GM21717 (cell line): ENCODE data around the gene SEMA3C.
"Not testable (repeated sequence)": the region's sequence is repeated elsewhere in the genome, so short reads cannot be mapped to it uniquely, and the experiment has no call there.

Experiments
- ATAC-seq: cut with Tn5 transposase; IDR thresholded peaks from one replicate; pipeline ENCODE4 v1.9.1; 2021; ENCODE audit warnings: mild to moderate bottlenecking, moderate library complexity; ENCODE audit not compliant: unreplicated experiment

Gene SEMA3C

DNA sequence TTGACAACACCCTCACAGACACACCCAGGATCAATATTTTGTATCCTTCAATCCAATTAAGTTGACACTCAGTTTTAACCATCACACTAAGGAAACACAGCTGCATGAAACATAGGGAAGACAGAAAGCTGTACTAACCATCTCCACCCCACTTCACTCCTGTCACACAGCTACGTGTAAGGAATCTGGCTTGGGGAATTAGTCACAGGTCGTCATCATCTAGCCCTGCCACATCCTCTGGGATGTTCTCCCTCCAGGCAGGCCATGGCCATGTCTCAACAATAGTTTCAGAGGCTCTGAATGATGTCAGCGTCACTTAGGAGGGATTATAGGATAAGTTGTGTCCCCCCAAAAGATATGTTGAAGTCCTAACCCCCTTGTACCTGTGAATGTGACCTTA is 10.8 kb upstream of the SEMA3C start:
- ATAC-seq: no peak

DNA sequence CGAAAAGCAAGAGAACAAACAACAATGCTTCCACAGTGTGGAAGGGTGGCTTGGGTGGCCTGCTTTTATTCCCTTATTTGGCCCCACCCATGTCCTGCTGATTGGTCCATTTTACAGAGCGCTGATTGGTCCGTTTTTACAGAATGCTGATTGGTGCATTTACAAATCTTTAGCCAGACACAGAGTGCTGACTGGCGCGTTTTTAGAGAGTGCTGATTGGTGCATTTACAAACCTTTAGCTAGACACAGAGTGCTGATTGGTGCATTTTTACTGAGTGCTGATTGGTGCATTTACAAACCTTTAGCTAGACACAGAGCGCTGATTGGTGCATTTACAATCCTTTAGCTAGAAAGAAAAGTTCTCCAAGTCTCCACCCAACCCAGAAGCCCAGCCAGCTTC is 8.1 kb upstream of the SEMA3C start:
- not testable (repeated sequence) for ATAC-seq

GRCh38 chr7:80924090-80924489 is 5.2 kb upstream of the SEMA3C start:
- no peak for ATAC-seq

- no peak for ATAC-seq
Measured at GRCh38 chr7:80923211-80923612, 4.4 kb upstream of the SEMA3C start.

DNA sequence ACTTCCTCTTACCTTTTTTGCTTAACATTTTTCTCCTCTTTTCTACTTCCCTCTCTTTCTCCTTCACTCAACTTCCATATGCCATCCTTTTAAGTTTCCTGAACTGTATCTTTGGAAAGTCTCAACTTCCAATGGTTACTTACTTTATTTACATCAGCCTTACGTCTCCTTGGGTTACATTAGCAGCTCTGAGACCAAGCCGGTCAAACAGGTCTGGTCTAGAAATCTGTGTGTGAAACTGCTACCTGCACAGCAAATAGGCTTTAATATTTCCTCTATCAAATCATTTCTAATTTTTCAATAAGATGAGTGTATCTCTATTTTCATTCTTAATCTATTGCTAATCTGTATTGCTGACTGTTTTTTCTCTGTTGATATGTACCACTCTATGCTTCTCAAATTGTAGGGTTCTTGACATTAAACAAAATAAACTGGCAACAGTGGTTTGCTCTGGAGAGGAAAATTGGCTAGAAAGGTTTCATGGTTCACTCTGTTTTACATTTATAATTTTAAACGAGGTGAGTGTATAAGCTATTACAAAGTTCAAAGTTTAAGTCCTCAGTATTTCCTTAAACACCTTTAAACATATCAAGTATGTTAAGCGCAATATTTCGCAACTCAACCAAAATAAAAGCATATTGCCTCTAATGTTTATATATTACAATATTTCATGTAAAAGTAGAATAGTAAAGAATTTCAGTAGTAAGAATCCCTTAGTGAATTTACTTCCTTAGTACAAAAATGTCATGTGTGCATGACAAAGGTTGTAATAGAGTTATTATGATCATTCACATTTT is 3.6 kb upstream of the SEMA3C start:
- ATAC-seq: no peak

DNA sequence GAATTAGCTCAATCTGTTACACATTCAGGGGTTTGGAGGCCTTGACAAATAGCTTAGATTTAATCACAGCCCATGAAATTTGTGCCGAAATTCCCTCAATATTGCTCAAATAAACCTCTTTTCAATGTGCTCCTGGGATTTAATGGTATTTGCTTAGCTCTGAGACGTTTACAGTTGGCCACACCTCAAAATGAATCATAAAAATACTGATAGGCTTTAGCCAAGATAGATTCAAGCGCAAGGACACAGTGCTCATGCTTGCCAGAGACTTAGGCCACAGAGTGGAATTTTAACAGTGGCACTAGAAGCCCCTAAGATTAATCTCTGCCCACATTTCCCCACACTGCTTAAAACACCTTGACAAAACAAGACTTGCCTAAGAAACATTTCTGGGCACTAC is 2.3 kb upstream of the SEMA3C start:
- ATAC-seq: no peak

DNA sequence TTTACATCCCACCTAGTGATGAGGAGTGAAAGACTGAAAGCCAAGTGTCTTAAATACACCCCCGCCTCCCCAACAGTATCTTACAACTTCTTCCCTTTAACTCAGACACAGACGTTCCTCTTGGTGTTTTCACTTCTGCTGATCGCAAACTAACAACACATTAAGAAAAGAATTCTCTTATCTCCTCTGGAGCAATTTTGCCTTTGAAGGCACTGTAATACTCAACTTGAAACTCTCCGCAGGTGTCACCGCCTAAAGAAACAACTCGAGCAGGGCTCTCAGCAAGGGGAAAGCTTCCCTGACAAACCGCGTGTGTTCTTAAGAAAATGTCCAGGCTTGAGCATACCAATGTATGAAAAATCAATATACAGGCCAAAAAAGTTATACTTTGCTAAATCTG is 452 bp downstream of the SEMA3C start:
- ATAC-seq: peak; percentile 60

DNA sequence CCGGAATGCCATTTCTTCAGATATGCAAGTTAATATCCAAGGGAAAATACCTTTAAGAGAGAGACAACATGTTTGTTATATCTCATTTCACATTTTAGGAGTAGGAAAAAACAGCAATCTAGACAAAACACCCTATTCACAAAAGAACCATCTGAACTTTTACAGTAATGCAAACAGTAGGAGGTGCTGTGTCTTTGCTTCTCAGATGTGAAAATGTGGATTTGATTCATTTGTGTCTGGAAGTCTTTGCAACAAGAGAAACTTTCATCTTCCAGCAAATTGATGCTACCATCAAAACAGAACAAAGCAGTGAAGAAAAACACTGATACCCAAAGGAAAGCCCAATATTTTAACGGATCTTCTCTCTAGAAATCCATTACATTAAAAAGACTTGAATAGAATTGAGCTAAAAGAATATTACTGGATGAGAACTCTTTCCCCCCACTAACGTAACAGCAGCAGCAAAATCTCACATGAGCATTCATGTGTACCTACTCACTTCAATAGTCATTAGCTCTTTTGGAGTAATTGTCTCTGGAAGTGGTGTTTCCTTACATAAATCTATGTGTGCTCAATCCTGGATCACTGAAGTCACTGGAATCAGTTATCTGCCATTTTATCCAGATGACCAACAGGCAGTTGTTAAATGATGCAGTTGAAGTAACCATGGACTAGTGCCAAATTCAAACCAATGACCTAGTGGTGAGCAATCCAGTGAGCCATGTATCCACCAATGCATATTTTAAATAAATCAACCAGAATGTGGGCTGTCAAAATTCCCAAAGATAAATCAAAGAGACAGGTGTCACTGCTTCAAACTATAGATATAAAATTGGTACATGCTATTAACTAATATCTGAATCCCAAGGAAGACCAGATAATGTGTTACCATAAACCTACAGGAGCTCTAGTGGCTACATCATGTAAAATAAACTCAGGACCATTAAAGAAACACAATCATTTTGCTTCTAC is 1.8 kb downstream of the SEMA3C start:
- no peak for ATAC-seq

DNA sequence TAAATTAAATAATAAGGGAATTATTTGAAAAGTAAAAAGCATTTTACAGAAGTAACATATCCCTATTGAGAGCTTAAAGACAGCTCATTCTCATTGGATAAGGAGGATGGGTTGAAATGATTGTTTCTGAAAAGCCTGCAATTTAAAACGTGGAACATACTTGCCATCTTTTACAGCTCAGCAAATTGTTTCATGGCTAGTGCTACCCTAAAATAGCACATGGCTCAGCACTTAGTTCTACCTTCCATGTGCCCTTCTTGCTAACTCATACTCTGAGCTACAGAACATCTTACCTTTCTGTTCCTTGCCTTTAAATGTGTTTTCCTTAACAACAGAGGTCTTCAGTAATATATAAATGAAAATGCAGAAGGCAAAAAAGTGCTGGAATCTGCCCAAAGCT is 8.6 kb downstream of the SEMA3C start:
- ATAC-seq: no peak

DNA sequence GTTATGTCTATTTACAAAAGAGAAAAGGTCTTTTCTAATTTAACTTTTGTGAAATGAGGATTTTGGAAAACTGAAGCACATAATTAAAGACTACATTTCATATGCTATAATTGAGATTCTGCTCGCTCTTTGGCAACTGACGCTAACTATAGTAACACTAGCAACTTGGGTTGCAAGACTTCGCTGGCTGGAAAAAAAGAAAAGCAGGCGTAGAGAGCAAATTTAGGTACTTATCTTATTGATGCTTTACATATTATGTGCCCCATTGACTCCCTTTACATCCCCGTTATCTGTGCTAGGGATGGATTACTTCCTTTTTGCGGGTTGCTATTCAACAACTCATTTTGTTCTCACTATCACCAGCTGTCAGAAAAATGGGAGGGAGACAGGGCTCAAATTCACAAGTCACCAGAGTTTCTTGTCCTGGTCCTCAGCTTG is 10.5 kb downstream of the SEMA3C start:
- ATAC-seq: no peak

GRCh38 chr7:80907612-80908011 is 11.2 kb downstream of the SEMA3C start:
- no peak for ATAC-seq

GRCh38 chr7:80907141-80907601 is 11.7 kb downstream of the SEMA3C start:
- no peak for ATAC-seq

DNA sequence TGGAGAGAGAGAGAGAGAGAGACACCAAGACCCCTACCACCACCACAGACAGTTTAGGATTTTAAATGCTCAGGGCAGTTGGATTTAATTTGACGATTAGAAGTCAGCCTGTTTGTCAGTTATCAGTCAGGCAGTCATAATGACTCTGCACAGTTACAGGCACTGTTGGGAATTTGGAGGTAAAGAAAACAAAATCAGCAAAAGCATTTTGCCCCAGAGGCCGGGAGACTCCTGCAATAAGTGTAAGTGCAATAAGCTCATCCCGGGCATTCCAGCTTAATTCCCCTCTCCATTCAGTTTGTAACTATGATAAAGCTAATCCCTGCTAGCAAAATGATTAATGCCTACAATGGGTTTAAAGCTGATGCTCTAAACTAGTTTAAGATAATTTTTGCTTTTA is 13.5 kb downstream of the SEMA3C start:
- ATAC-seq: no peak

DNA sequence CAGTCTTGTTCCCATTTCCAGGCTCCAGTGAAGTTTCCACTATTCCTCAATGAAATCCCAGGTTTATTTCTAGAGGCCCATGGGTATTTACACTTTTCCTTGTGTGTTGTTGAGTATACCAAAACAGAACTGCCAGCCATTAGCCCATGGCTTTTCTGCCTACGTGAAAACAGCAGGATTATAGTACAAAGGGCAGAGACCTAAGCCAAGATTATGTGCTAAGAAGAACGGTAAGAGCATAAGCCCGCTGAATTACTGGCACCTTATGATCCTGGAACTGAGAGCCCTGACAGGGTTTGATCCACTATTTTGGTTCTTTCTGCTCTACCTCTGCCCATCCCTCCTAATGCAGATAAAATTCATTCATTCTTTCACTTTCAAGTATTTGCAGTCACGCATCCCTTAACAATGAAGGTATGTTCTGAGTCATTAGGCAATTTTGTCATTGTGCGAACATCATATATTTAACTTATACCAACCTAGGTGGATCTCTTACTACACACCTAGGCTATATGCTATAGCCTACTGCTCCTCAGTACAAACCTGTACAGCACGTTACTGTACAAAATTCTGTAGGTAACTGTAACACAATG is 16.0 kb downstream of the SEMA3C start:
- ATAC-seq: peak; percentile 63

GRCh38 chr7:80902019-80902418 is 16.8 kb downstream of the SEMA3C start:
- no peak for ATAC-seq

- no peak for ATAC-seq
Measured at GRCh38 chr7:80900583-80901576, 18.0 kb downstream of the SEMA3C start.

GRCh38 chr7:80896906-80897598 is 21.8 kb downstream of the SEMA3C start:
- ATAC-seq: no peak

DNA sequence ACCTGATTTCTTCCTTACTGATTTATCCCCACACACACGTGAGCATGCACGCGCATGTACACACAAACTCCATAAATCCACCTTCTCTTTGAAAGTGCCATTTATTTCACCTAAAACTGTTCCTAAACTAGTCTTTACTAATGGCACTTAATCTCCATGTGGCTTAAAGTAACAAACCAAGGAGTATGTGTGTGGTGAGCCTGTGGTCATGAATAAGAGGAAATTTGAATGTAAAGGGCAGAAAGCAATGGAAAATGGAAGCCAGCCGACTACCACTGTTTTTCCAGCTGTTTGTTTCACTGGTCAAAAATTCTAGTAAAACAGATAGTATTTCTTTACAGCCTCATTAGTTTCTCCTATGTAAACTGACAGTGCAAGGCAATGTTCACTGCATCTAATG is 23.8 kb downstream of the SEMA3C start:
- no peak for ATAC-seq

DNA sequence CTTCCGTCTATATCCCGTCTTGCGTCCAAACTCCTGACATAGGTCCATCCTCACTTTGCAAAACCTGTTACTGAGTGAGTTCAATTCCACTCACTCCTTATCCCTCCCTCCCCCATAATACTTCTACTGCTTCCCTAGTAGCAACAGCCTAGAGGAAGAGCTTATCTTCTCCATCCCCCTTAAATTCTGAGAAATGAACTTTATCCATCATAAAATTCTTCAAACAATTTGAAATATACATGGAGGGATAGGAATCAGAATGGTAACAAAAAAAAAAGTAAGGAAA is 27.6 kb downstream of the SEMA3C start:
- ATAC-seq: no peak
